ENCODE data around the gene THAP11.

Gene THAP11

DNA sequence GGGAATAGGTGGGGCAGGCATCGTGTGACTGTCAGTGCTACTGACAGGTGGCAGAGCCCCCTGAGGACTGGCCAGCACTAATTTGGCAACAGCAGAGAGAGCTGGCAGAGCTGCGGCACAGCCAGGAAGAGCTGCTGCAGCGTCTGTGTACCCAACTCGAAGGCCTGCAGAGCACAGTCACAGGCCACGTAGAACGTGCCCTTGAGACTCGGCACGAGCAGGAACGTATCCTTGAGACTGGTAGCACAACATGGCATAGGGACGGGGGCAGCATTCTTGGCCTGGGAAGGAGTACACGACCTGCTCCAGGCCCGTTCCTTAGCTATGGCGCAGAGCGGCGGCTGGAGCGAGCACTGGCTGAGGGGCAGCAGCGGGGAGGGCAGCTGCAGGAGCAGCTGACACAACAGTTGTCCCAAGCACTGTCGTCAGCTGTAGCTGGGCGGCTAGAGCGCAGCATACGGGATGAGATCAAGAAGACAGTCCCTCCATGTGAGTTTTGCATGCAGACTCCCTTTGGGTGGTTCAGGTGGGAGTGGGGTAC, 39.6 kb downstream of the THAP11 start:
- in situ Hi-C loops (cut with HindIII; ENCODE audit: low sequenced_read_pairs): no loop called here

DNA sequence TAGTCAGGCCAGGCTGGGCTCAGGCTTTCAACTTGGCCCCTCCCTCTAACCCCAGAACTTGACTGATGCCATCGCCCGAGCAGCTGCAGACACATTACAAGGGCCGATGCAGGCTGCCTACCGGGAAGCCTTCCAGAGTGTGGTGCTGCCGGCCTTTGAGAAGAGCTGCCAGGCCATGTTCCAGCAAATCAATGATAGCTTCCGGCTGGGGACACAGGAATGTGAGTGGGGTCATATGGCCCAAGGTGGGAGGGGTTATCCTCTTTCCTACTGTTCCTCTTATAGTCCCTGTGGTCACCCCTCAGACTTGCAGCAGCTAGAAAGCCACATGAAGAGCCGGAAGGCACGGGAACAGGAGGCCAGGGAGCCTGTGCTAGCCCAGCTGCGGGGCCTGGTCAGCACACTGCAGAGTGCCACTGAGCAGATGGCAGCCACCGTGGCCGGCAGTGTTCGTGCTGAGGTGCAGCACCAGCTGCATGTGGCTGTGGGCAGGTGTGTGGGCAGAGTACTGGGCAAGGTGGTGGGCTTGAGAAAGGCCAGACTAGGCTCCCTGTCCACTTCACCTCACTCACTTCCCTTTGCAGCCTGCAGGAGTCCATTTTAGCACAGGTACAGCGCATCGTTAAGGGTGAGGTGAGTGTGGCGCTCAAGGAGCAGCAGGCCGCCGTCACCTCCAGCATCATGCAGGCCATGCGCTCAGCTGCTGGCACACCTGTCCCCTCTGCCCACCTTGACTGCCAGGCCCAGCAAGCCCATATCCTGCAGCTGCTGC, 40.4 kb downstream of the THAP11 start:
- in situ Hi-C loops (cut with HindIII; ENCODE audit: low sequenced_read_pairs): no loop called here

DNA sequence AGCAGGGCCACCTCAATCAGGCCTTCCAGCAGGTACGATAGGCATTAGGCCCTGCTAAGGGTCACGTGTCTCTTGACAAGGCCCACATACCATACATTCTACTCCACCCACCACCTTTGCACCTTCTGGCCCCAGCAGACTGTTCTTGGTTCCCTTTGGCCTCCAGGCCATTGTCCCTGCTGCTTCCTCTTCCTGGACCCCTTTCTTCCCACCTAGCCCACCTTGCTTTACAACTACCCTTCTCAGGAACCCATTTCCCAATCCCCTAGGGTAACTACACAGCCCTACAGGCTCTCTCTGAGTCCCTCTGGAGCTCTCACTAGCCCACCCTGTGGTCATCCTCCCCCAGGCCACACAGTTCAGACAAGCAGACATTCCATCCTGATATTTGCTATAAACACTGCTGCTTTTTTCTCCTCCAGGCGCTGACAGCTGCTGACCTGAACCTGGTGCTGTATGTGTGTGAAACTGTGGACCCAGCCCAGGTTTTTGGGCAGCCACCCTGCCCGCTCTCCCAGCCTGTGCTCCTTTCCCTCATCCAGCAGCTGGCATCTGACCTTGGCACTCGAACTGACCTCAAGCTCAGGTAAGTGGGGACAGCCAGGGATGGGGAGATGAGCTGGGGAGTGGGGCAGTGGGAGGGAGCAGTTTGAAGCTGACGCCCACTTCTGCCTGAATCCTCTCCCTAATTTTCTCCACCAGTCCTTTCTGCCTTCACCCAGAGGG, 41.2 kb downstream of the THAP11 start:
- in situ Hi-C loops (cut with HindIII; ENCODE audit: low sequenced_read_pairs): no loop called here

DNA sequence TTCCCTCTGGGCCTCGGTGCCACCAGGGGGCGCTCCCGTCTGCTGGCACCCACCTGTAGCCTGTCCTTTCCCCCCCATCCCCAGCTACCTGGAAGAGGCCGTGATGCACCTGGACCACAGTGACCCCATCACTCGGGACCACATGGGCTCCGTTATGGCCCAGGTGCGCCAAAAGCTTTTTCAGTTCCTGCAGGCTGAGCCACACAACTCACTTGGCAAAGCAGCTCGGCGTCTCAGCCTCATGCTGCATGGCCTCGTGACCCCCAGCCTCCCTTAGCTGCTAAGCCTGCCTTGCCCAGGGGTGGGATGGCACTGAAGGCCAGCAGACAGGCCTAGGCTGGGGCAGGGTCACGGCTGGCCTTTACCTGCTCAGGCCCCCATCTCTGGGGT, 41.7 kb downstream of the THAP11 start:
- in situ Hi-C loops (cut with HindIII; ENCODE audit: low sequenced_read_pairs): no loop called here

DNA sequence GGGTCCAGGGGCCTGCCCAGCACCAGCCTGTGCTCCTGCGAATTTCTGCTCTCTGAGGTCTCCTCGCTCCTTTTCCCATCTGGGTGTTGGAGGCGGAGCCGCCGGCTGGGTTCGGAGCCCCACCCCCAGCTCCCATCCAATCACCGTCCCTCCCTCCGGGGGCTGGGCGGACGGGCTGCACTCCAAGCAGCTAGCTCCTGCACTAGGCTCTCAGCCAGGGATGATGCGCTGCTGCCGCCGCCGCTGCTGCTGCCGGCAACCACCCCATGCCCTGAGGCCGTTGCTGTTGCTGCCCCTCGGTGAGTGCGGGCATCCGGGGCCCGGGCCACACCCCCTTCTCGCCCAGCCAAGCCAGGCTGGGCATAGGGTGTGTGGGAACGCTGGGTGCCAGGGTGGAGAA, 42.6 kb downstream of the THAP11 start, which contains the start of gene NRN1L:
Gene NRN1L (plus strand): TSS at position 202 of the 400 bp plus-strand sequence. CDS start 19 bp downstream, at position 221.
- in situ Hi-C loops (cut with HindIII; ENCODE audit: low sequenced_read_pairs): no loop called here

DNA sequence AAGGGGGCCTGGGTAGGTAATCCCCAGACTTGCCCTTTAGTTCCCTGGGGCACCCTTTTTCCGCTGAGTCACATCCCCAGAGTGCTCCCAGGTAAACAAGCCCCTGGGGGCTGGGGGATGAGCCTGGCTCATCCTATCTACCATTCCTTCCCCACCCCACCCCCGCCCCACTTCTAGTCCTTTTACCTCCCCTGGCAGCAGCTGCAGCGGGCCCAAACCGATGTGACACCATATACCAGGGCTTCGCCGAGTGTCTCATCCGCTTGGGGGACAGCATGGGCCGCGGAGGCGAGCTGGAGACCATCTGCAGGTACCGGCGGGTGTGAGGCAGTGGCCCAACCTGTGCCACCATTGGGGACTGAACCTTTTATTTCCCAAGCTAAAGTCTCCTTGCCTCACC, 43.4 kb downstream of the THAP11 start:
- in situ Hi-C loops (cut with HindIII; ENCODE audit: low sequenced_read_pairs): no loop called here

DNA sequence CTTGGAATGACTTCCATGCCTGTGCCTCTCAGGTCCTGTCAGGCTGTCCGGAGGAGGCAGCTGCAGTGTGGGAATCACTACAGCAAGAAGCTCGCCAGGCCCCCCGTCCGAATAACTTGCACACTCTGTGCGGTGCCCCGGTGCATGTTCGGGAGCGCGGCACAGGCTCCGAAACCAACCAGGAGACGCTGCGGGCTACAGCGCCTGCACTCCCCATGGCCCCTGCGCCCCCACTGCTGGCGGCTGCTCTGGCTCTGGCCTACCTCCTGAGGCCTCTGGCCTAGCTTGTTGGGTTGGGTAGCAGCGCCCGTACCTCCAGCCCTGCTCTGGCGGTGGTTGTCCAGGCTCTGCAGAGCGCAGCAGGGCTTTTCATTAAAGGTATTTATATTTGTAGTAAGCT, 43.9 kb downstream of the THAP11 start:
- in situ Hi-C loops (cut with HindIII; ENCODE audit: low sequenced_read_pairs): no loop called here

DNA sequence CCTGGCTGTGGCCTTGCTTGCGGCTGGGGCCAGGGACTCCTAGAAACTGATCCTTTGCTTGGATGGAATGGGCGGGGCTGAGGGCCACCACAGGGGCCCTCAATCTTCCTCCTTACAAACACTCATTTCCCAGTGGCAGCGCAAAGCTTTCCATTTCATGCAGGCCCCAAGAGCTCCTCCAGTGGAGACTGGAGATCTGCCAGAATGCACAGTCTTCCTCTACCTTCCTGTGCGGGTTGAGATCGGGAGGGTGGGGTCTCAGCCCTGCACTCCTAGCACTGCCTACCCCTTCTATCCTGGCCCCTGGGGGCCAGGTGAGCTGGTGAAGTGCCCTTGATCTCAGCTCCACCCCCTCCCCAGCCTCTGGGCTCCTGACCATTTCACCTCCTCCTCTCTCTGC, 44.3 kb downstream of the THAP11 start:
- in situ Hi-C loops (cut with HindIII; ENCODE audit: low sequenced_read_pairs): no loop called here

DNA sequence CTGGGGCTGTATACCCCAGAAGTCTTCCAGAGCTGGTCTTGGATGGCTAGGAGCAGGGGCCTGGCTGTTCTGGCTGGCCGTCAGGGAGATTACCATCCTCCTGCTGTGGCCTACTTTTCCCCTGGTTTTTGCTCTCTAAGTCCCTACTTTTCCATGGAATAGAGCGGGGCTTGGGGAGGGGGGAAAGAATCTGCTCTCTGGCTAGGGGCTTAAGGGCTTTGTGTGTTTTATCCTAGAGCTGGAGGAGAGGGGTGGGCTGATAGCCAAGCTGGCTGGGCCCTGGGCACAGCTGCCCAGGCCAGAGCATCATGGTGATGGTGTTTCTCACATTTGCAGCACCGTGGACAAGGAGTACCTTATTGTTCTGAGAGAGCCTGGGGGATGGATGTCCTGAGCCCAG, 46.2 kb downstream of the THAP11 start:
- in situ Hi-C loops (cut with HindIII; ENCODE audit: low sequenced_read_pairs): no loop called here

DNA sequence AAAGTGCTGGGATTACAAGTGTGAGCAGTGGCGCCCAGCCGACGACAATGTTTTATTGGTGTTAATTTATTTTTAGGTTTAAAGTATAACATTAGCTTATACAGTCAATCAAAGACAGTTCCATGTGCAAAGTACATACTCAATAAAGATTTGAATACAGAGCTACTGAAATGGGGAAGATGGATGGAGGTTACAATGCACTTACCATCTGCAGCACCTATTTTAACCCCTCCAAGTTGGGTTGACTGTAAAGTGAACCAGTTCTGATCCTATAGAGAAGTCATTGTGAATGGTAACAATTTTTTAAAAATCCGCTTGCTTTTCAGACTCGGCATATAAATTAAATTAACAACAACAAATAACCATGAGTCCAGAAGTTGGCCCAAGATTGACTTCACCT, 50.3 kb downstream of the THAP11 start:
- in situ Hi-C loops (cut with HindIII; ENCODE audit: low sequenced_read_pairs): no loop called here

DNA sequence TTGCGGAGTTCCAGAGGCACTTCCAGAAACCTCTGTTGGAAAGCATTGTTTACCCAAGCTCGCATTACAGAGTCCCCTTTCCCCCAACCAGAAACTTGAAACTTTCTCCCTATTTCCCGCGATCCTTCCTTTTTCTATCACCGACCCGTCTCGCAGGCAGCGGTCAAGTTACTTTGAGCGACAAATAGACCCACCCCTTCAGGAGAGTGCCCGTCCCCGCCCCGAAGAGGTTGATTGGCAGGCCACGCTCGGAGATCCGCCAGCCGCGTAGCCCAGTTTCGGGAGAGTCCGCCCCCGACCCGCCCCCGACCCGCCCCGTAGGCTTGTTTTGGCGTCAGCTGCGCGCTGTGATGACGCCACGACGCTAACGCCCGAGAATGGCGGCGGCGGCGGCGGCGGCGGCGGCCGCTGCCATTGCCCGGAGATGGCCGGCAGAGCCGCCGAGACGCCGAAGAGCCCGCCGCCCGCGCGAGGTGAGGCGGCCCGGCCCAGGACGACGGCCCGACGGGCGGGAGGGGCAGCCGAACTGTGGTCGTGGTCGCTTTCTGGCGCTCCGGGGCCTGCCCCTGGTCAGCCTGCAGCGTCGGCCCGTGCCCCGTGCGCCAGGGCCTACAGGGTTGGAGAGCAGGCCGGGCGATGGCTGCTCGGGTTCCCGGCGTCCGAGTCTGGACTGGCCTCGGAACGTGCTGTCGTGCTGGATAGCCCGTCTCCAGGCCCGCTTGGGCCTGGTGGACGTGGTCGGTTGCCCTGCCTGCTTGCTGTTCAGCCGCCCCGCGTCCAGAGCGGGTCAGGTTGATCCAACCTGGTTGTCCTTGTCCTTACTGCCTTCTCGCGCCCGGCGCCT, 51.0 kb downstream of the THAP11 start, which contains the start of gene PSKH1:
Gene PSKH1 (plus strand): TSS at position 356 of the 844 bp plus-strand sequence. CDS start 15,496 bp downstream, outside the sequence.
- in situ Hi-C loops (cut with HindIII; ENCODE audit: low sequenced_read_pairs): no loop called here
